OCI-LY1 (cell line): Measurements from ENCODE around the gene AIF1L.
A peak's percentile ranks its signal among the peaks of the same experiment; 100 is the strongest.

Experiments
- H2AFZ ChIP-seq: fragments of 200-600 bp; sonication (generic), shearing (Covaris generic); 2 replicates; pipeline ENCODE4 v1.6.0; 2014; ENCODE audit warnings: antibody characterized with exemption, mild to moderate bottlenecking, low read length
- H3F3A ChIP-seq: fragments of 200-600 bp; sonication (generic), shearing (Covaris generic); 2 replicates; pipeline ENCODE4 v1.6.0; 2014; ENCODE audit warnings: mild to moderate bottlenecking, antibody characterized with exemption, low read length, moderate library complexity; ENCODE audit not compliant: insufficient read depth
- H3K27ac ChIP-seq: fragments of 200-600 bp; sonication (generic); 2 replicates; pipeline ENCODE4 v1.5.1; 2014; ENCODE audit warnings: low read length, mixed run types, mild to moderate bottlenecking, low read depth; ENCODE audit not compliant: poor library complexity, severe bottlenecking
- H3K27me3 ChIP-seq: fragments of 200-600 bp; sonication (generic); 2 replicates; pipeline ENCODE4 v1.6.0; 2014; ENCODE audit warnings: antibody characterized with exemption, mild to moderate bottlenecking, low read length, moderate library complexity; ENCODE audit not compliant: insufficient read depth
- H3K36me3 ChIP-seq: fragments of 200-600 bp; sonication (generic); 2 replicates; pipeline ENCODE4 v1.6.1; 2014; ENCODE audit warnings: mild to moderate bottlenecking, antibody characterized with exemption, low read length, moderate library complexity, mixed read lengths; ENCODE audit not compliant: insufficient read depth
- H3K4me1 ChIP-seq: fragments of 200-600 bp; sonication (generic); 2 replicates; pipeline ENCODE4 v1.5.1; 2014; ENCODE audit warnings: mild to moderate bottlenecking, low read length, moderate library complexity; ENCODE audit not compliant: insufficient read depth, severe bottlenecking
- H3K4me2 ChIP-seq: fragments of 200-600 bp; sonication (generic), shearing (Covaris generic); 2 replicates; pipeline ENCODE4 v1.6.1; 2014; ENCODE audit warnings: low read length
- H3K4me3 ChIP-seq: fragments of 200-600 bp; sonication (generic); 2 replicates; pipeline ENCODE4 v1.5.1; 2014; ENCODE audit warnings: low read length, low read depth, mild to moderate bottlenecking, mixed read lengths; ENCODE audit not compliant: poor library complexity, severe bottlenecking
- H3K79me2 ChIP-seq: fragments of 200-600 bp; shearing (Covaris generic); 2 replicates; pipeline ENCODE4 v1.6.1; 2016; ENCODE audit warnings: mixed run types, low read length, mixed read lengths; ENCODE audit not compliant: insufficient read depth
- H3K9ac ChIP-seq: fragments of 200-600 bp; sonication (generic), shearing (Covaris generic); 2 replicates; pipeline ENCODE4 v1.6.1; 2014; ENCODE audit warnings: mild to moderate bottlenecking, low read length, mixed read lengths
- H3K9me2 ChIP-seq: fragments of 200-600 bp; sonication (generic), shearing (Covaris generic); 2 replicates; pipeline ENCODE4 v1.6.1; 2014; ENCODE audit warnings: low read depth, mild to moderate bottlenecking, low read length, mixed read lengths
- H3K9me3 ChIP-seq: fragments of 200-600 bp; shearing (Covaris generic); 2 replicates; pipeline ENCODE4 v1.6.1; 2014; ENCODE audit warnings: low read length, mixed read lengths
- H4K20me1 ChIP-seq: fragments of 200-600 bp; sonication (generic), shearing (Covaris generic); 2 replicates; pipeline ENCODE4 v1.6.0; 2016; ENCODE audit warnings: mild to moderate bottlenecking, low read length; ENCODE audit not compliant: insufficient read depth
- CTCF ChIP-seq: fragments of 200-600 bp; sonication (generic), shearing (Covaris generic); IDR thresholded peaks from 2 replicates; pipeline ENCODE4 v1.5.1; 2017; ENCODE audit warnings: mild to moderate bottlenecking, antibody characterized with exemption, low read length, moderate library complexity, mixed read lengths
- EZH2 ChIP-seq: fragments of 200-600 bp; sonication (generic), shearing (Covaris generic); IDR thresholded peaks from 2 replicates; pipeline ENCODE4 v1.8.0; 2017; ENCODE audit warnings: borderline replicate concordance, mixed run types, mild to moderate bottlenecking, antibody characterized with exemption, low read length, moderate library complexity, mixed read lengths

Gene AIF1L

GRCh38 chr9:131126059-131126426, 29.7 kb downstream of the AIF1L start:
- peaks cover 36% of the 10 kb centered on the region for H3K36me3 ChIP-seq
- H3K4me3 ChIP-seq = peak overlapping the region; percentile 87
- no peaks in the 10 kb centered on the region for H3F3A ChIP-seq
- no peaks in the 10 kb centered on the region for H4K20me1 ChIP-seq
- peak overlapping the region; percentile 99 for H3K4me2 ChIP-seq
- no peaks in the 10 kb centered on the region for H3K27me3 ChIP-seq
- no peaks in the 10 kb centered on the region for H3K9me3 ChIP-seq
- H3K9me2 ChIP-seq = no peaks in the 10 kb centered on the region
- peaks cover 18% of the 10 kb centered on the region for H3K4me1 ChIP-seq
- H2AFZ ChIP-seq = no peak overlapping the region
- peaks cover 12% of the 10 kb centered on the region for H3K79me2 ChIP-seq
- no peak overlapping the region for H3K27ac ChIP-seq
- TF ChIP-seq CTCF = no peak
- TF ChIP-seq EZH2 = no peak
- H3K9ac ChIP-seq = peak overlapping the region; percentile 82

GRCh38 chr9:131129183-131129582, 32.9 kb downstream of the AIF1L start:
- peaks cover 18% of the 10 kb centered on the region for H3K4me1 ChIP-seq
- H2AFZ ChIP-seq = no peak overlapping the region
- no peaks in the 10 kb centered on the region for H3K9me2 ChIP-seq
- H3K27me3 ChIP-seq = no peaks in the 10 kb centered on the region
- no peaks in the 10 kb centered on the region for H3K9me3 ChIP-seq
- TF ChIP-seq EZH2 (no peak), CTCF (no peak)
- H4K20me1 ChIP-seq = no peaks in the 10 kb centered on the region
- peaks cover 66% of the 10 kb centered on the region for H3K36me3 ChIP-seq
- H3K9ac ChIP-seq = no peak overlapping the region
- no peak overlapping the region for H3K27ac ChIP-seq
- no peak overlapping the region for H3K4me3 ChIP-seq
- no peak overlapping the region for H3K4me2 ChIP-seq
- H3F3A ChIP-seq = no peaks in the 10 kb centered on the region
- H3K79me2 ChIP-seq = peaks cover 12% of the 10 kb centered on the region

GRCh38 chr9:131138676-131139075, 42.3 kb downstream of the AIF1L start:
- Histone ChIP-seq H3K9me2 (no peaks in the 10 kb centered on the region), H3K79me2 (no peaks in the 10 kb centered on the region), H3K4me2 (no peak overlapping the region), H3K9me3 (no peaks in the 10 kb centered on the region), H3F3A (no peaks in the 10 kb centered on the region), H3K27ac (no peak overlapping the region), H3K36me3 (peaks cover 87% of the 10 kb centered on the region), H4K20me1 (no peaks in the 10 kb centered on the region), H2AFZ (no peak overlapping the region), H3K9ac (no peak overlapping the region), H3K4me3 (no peak overlapping the region), H3K27me3 (no peaks in the 10 kb centered on the region), H3K4me1 (no peaks in the 10 kb centered on the region)
- TF ChIP-seq CTCF (no peak), EZH2 (no peak)
